Mucosa of gallbladder (tissue), 1 donor: ENCODE measurements around the gene NRAP. TPM values are rescaled to one million over a fixed set of nuclear protein-coding genes. Genes with fewer than 3 reads are reported as not detected.

Experiments used
- DNase-seq: peaks from one replicate; pipeline ENCODE4 v3.0.0-alpha.2; 2020; ENCODE audit warnings: low spot score
- total RNA-seq: library from RNA; stranded (reverse); gene quantifications from one replicate; pipeline ENCODE4 v1.2.1, GENCODE V29; 2021
- donor health status: DM: no; HTN: no; CAD: no.

The NRAP gene
- total RNA-seq, 1 donor from 2014 or later, result not detected

GRCh38 chr10:113563306-113564088 is 100.3 kb downstream of the NRAP start:
- DNase-seq, result peak; percentile 80

GRCh38 chr10:113562704-113563103 is 101.1 kb downstream of the NRAP start:
- DNase-seq, result no peak

- DNase-seq, result peak; percentile 38
Measured at GRCh38 chr10:113562069-113562468, 101.8 kb downstream of the NRAP start.

- no peak for DNase-seq
Measured at GRCh38 chr10:113561214-113561613, 102.6 kb downstream of the NRAP start.

- DNase-seq, result no peak
Measured at GRCh38 chr10:113560071-113560470, 103.8 kb downstream of the NRAP start.

- no peak for DNase-seq
Measured at GRCh38 chr10:113557903-113558321, 105.9 kb downstream of the NRAP start.

- DNase-seq, result peak; percentile 47
Measured at GRCh38 chr10:113557424-113557862, 106.4 kb downstream of the NRAP start.

GRCh38 chr10:113555751-113556150 is 108.1 kb downstream of the NRAP start:
- DNase-seq, result no peak

GRCh38 chr10:113555245-113555644 is 108.6 kb downstream of the NRAP start:
- no peak for DNase-seq

- DNase-seq, result no peak
Measured at GRCh38 chr10:113554214-113554613, 109.6 kb downstream of the NRAP start.

GRCh38 chr10:113553149-113553548 is 110.7 kb downstream of the NRAP start:
- no peak for DNase-seq

- DNase-seq, result peak; percentile 81
Measured at GRCh38 chr10:113552701-113553100, 111.1 kb downstream of the NRAP start, which contains the start of gene HABP2. Gene HABP2 (plus strand): TSS chr10:113553053. CDS start chr10:113553122, 69 bp downstream.

- peak; percentile 87 for DNase-seq
Measured at GRCh38 chr10:113552014-113552413, 111.8 kb downstream of the NRAP start.

- DNase-seq, result peak; percentile 25
Measured at GRCh38 chr10:113550365-113550764, 113.5 kb downstream of the NRAP start.

- DNase-seq, result no peak
Measured at GRCh38 chr10:113549856-113550255, 114.0 kb downstream of the NRAP start.

- DNase-seq, result no peak
Measured at GRCh38 chr10:113547426-113547825, 116.4 kb downstream of the NRAP start.

GRCh38 chr10:113544392-113544791 is 119.4 kb downstream of the NRAP start:
- no peak for DNase-seq

GRCh38 chr10:113543107-113543955 is 120.5 kb downstream of the NRAP start:
- DNase-seq, result no peak

- DNase-seq, result no peak
Measured at GRCh38 chr10:113541549-113541927, 122.3 kb downstream of the NRAP start.

GRCh38 chr10:113540845-113541548 is 122.8 kb downstream of the NRAP start:
- DNase-seq, result peak; percentile 68

GRCh38 chr10:113539789-113540188 is 124.1 kb downstream of the NRAP start:
- peak; percentile 78 for DNase-seq
